Fibroblast of villous mesenchyme (primary cell): ENCODE data around the gene SMYD2. TPM values are rescaled to one million over a fixed set of nuclear protein-coding genes. Genes with fewer than 3 reads are reported as not detected.

Experiments used
- DNase-seq: peaks from one replicate; pipeline ENCODE4 v3.0.0-alpha.2; 2010; ENCODE audit warnings: low read depth
- H3K4me3 ChIP-seq: 2 replicates; pipeline ENCODE4 v1.5.1; 2011; ENCODE audit warnings: low read depth, mild to moderate bottlenecking, low read length
- CTCF ChIP-seq: IDR thresholded peaks from 2 replicates; pipeline ENCODE4 v1.5.1; 2012; ENCODE audit warnings: low read depth, mild to moderate bottlenecking, low read length; ENCODE audit not compliant: insufficient read depth
- total RNA-seq: library from RNA; depleted of rRNA; stranded (reverse); fragments of >200 nt; gene quantifications from 2 replicates; pipeline ENCODE4 v1.2.3, GENCODE V29; 2012

The SMYD2 gene
- total RNA-seq, 1 donor: 48.8 TPM

GRCh38 chr1:214290424-214291037 lies 9.6 kb downstream of the SMYD2 start:
- no peak for DNase-seq
- no peak overlapping the region for H3K4me3 ChIP-seq
- no peak for TF ChIP-seq CTCF

- peak; percentile 39 for DNase-seq
- H3K4me3 ChIP-seq: no peak overlapping the region
- TF ChIP-seq CTCF: no peak
These were observed 11.4 kb downstream of the SMYD2 start for GRCh38 chr1:214292322-214292721.

- H3K4me3 ChIP-seq: no peak overlapping the region
- no peak for DNase-seq
- no peak for TF ChIP-seq CTCF
These were observed 15.0 kb downstream of the SMYD2 start for GRCh38 chr1:214295934-214296333.

GRCh38 chr1:214296860-214297745 lies 16.1 kb downstream of the SMYD2 start:
- DNase-seq: peak; percentile 61
- no peak for TF ChIP-seq CTCF
- no peak overlapping the region for H3K4me3 ChIP-seq

GRCh38 chr1:214300149-214300780 lies 19.3 kb downstream of the SMYD2 start:
- no peak overlapping the region for H3K4me3 ChIP-seq
- no peak for DNase-seq
- TF ChIP-seq CTCF: no peak

GRCh38 chr1:214301526-214301925 lies 20.6 kb downstream of the SMYD2 start:
- no peak overlapping the region for H3K4me3 ChIP-seq
- no peak for DNase-seq
- no peak for TF ChIP-seq CTCF
